Trophoblast cell (in vitro differentiated cells and primary cell): ENCODE measurements around the gene TRIM69.

Source experiments
- DNase-seq, 2 donors: peaks; one replicate each; pipeline ENCODE4 v3.0.0-alpha.2; 2016
- H2AFZ ChIP-seq: 2 replicates; pipeline ENCODE4 v1.6.1; 2013; ENCODE audit warnings: low read length, moderate library complexity, mild to moderate bottlenecking; ENCODE audit not compliant: insufficient read depth, poor library complexity
- H2AK5ac ChIP-seq: 2 replicates; pipeline ENCODE4 v1.6.1; 2013; ENCODE audit warnings: mild to moderate bottlenecking, low read length
- H2BK120ac ChIP-seq: 2 replicates; pipeline ENCODE4 v1.6.1; 2013; ENCODE audit warnings: low read length, mild to moderate bottlenecking, moderate library complexity; ENCODE audit not compliant: insufficient read depth, poor library complexity
- H2BK12ac ChIP-seq: 2 replicates; pipeline ENCODE4 v1.6.1; 2013; ENCODE audit warnings: mild to moderate bottlenecking, low read length, moderate library complexity
- H2BK5ac ChIP-seq: 2 replicates; pipeline ENCODE4 v1.6.1; 2013; ENCODE audit warnings: low read length, low read depth, moderate library complexity, mild to moderate bottlenecking; ENCODE audit not compliant: poor library complexity
- H3K14ac ChIP-seq: 2 replicates; pipeline ENCODE4 v1.6.1; 2013; ENCODE audit warnings: mild to moderate bottlenecking, low read length
- H3K18ac ChIP-seq: 2 replicates; pipeline ENCODE4 v1.6.1; 2013; ENCODE audit warnings: mild to moderate bottlenecking, low read length
- H3K23ac ChIP-seq: 2 replicates; pipeline ENCODE4 v1.6.1; 2013; ENCODE audit warnings: low read length
- H3K27ac ChIP-seq: 2 replicates; pipeline ENCODE4 v1.5.1; 2013; ENCODE audit warnings: low read depth, mild to moderate bottlenecking, inconsistent platforms, low read length, moderate library complexity
- H3K27me3 ChIP-seq: 2 replicates; pipeline ENCODE4 v1.6.1; 2013; ENCODE audit warnings: inconsistent platforms, mild to moderate bottlenecking, low read length, moderate library complexity; ENCODE audit not compliant: insufficient read depth
- H3K36me3 ChIP-seq, 2 experiments: 1 replicate in 1 of 2; 2 replicates in 1 of 2; pipeline ENCODE4 v1.6.1; 2013; ENCODE audit warnings: low read length in 2 of 2, mild to moderate bottlenecking in 2 of 2, moderate library complexity in 1 of 2; ENCODE audit not compliant: insufficient read depth in 2 of 2, control insufficient read depth in 1 of 2
- H3K4ac ChIP-seq: 2 replicates; pipeline ENCODE4 v1.6.1; 2013; ENCODE audit warnings: low read depth, mild to moderate bottlenecking, low read length, moderate library complexity
- H3K4me1 ChIP-seq, 2 experiments: 1 replicate in 1 of 2; 2 replicates in 1 of 2; pipeline ENCODE4 v1.6.1; 2013; ENCODE audit warnings: low read length in 2 of 2, mild to moderate bottlenecking in 2 of 2, moderate library complexity in 1 of 2; ENCODE audit not compliant: insufficient read depth in 2 of 2, control insufficient read depth in 1 of 2
- H3K4me2 ChIP-seq: 2 replicates; pipeline ENCODE4 v1.6.1; 2013; ENCODE audit warnings: inconsistent platforms, mild to moderate bottlenecking, low read length, moderate library complexity
- H3K4me3 ChIP-seq: 2 replicates; pipeline ENCODE4 v1.5.1; 2013; ENCODE audit warnings: mild to moderate bottlenecking, low read depth, low read length, inconsistent platforms
- H3K79me1 ChIP-seq: one replicate; pipeline ENCODE4 v1.6.1; 2013; ENCODE audit warnings: low read length
- H3K79me2 ChIP-seq: 2 replicates; pipeline ENCODE4 v1.6.1; 2013; ENCODE audit warnings: low read length, mild to moderate bottlenecking; ENCODE audit not compliant: control insufficient read depth, insufficient read depth, poor library complexity
- H3K9ac ChIP-seq: 2 replicates; pipeline ENCODE4 v1.6.1; 2013; ENCODE audit warnings: mild to moderate bottlenecking, low read length
- H3K9me3 ChIP-seq: 2 replicates; pipeline ENCODE4 v1.6.1; 2013; ENCODE audit warnings: low read depth, mild to moderate bottlenecking, control low read depth, inconsistent platforms, low read length; ENCODE audit not compliant: insufficient read depth
- H4K12ac ChIP-seq: 2 replicates; pipeline ENCODE4 v1.6.1; 2013; ENCODE audit warnings: low read depth, mild to moderate bottlenecking, low read length, moderate library complexity
- H4K8ac ChIP-seq: 2 replicates; pipeline ENCODE4 v1.6.1; 2013; ENCODE audit warnings: low read depth, mild to moderate bottlenecking, low read length, moderate library complexity
- H4K91ac ChIP-seq: one replicate; pipeline ENCODE4 v1.6.1; 2013; ENCODE audit warnings: low read depth, mild to moderate bottlenecking, low read length, moderate library complexity
- WGBS: extraction: QIAGEN DNeasy Blood & Tissue Kit; methylation state at CpG from one replicate; pipeline ENCODE4 v1.1.7; 2013; ENCODE audit warnings: missing lambda C conversion rate; ENCODE audit not compliant: insufficient read length, insufficient coverage; ENCODE audit errors: extremely low coverage; 5-methylcytosine and 5-hydroxymethylcytosine counted together

The TRIM69 gene

DNA sequence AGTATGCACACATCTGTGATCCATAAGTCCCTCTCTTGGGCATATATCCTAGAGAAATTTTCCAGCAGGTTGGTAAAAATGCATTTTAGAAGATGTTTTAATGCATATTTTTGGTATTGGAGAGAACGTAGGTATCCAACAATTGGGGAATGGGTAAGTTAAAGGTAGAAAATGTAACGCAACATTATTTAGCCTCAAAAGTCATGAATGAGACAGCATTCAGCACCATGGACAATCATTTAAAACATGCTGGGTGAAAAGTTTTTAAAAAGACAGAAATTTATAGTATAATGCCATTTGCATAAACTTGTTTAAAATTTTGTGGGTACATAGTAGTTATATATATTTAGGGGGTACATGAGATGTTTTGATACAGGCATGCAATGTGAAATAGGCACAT is 43.4 kb downstream of the TRIM69 start:
- Histone ChIP-seq H4K91ac (no peak overlapping the region), H3K79me2 (no peaks in the 10 kb centered on the region), H3K23ac (no peak overlapping the region), H2BK12ac (no peak overlapping the region), H2AFZ (no peak overlapping the region), H3K4ac (no peak overlapping the region), H2BK120ac (no peak overlapping the region), H3K9ac (no peak overlapping the region), H3K36me3 (no peaks in the 10 kb centered on the region), H3K9me3 (no peaks in the 10 kb centered on the region), H2AK5ac (no peak overlapping the region), H3K4me3 (no peak overlapping the region), H4K8ac (no peak overlapping the region), H3K27me3 (no peaks in the 10 kb centered on the region), H2BK5ac (no peak overlapping the region), H3K18ac (no peak overlapping the region), H3K27ac (no peak overlapping the region), H3K4me2 (no peak overlapping the region), H4K12ac (no peak overlapping the region), H3K79me1 (no peaks in the 10 kb centered on the region), H3K4me1 (peaks cover 2 to 3% of the 10 kb centered on the region in 2 experiments), H3K14ac (no peak overlapping the region)
- no peak for DNase-seq
- no CpG with 5 or more reads among the region's 2 CpGs for WGBS

DNA sequence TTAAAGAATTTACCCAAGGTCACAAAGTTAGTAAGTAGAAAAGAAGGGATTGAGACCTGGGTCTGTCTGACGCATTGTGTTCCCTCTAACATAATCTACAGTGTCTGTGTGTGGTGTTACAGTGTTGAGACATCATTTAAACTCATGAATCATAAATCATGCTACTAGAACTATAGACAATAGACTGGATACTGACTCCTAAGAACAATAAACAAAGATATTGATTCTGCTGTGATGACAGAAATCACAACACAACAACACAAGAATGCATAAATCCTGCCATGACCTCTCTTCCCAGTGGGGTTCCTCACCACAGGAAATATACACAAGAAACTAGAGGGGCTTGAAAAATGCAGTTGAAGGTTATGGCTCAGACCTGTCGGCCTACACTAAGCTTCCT is 44.3 kb downstream of the TRIM69 start:
- no peak overlapping the region for H2BK12ac ChIP-seq
- H3K23ac ChIP-seq, result no peak overlapping the region
- H3K79me2 ChIP-seq, result no peaks in the 10 kb centered on the region
- H3K79me1 ChIP-seq, result no peaks in the 10 kb centered on the region
- H3K27ac ChIP-seq, result no peak overlapping the region
- H2BK5ac ChIP-seq, result no peak overlapping the region
- no peak overlapping the region for H2AFZ ChIP-seq
- H3K4me1 ChIP-seq, result peaks cover 2 to 3% of the 10 kb centered on the region in 2 experiments
- H3K9ac ChIP-seq, result no peak overlapping the region
- H4K8ac ChIP-seq, result no peak overlapping the region
- H2AK5ac ChIP-seq, result no peak overlapping the region
- no peak overlapping the region for H3K4me2 ChIP-seq
- no peak overlapping the region for H4K12ac ChIP-seq
- H3K4ac ChIP-seq, result no peak overlapping the region
- H3K27me3 ChIP-seq, result no peaks in the 10 kb centered on the region
- H3K36me3 ChIP-seq, result no peaks in the 10 kb centered on the region
- no CpG with 5 or more reads among the region's 2 CpGs for WGBS
- H2BK120ac ChIP-seq, result no peak overlapping the region
- DNase-seq, result no peak
- no peak overlapping the region for H3K18ac ChIP-seq
- H3K9me3 ChIP-seq, result no peaks in the 10 kb centered on the region
- H4K91ac ChIP-seq, result no peak overlapping the region
- H3K14ac ChIP-seq, result no peak overlapping the region
- H3K4me3 ChIP-seq, result no peak overlapping the region

DNA sequence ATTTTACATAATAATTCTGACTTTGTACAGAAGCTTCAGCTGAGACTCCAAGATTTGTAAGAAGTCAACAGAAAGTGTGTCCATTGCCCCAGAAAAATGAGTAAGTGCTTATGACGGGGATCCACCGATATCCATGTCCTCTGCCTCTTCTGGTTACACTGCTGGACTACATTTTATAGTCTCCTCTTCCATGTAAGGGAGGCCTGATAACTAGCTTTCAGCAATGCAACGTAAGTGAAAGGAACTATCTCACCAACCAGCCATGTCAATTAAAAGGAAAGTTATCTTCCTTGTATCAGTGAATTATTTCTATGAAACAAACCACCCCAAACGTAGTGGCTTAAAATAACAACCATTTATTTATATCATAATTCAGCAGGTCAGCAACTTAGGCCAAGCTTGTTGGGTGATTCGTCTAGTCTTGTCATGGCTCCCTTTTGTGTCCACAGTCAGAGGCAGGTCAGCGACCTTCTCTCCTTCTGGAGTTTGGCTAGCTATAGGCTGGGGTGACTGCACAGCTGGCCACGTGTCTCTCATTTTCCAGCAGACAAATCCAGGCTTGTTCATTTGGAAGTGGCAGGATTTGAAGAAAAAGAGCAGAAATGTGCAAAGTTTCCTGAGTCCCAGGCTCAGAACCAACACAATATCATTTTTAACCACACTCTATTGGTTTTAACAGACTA is 44.9 kb downstream of the TRIM69 start:
- Histone ChIP-seq H3K14ac (no peak overlapping the region), H3K4me2 (no peak overlapping the region), H3K9me3 (no peaks in the 10 kb centered on the region), H3K23ac (no peak overlapping the region), H2BK5ac (no peak overlapping the region), H3K36me3 (no peaks in the 10 kb centered on the region), H4K91ac (no peak overlapping the region), H3K79me1 (no peaks in the 10 kb centered on the region), H2AK5ac (no peak overlapping the region), H3K4ac (no peak overlapping the region), H3K27me3 (no peaks in the 10 kb centered on the region), H3K9ac (no peak overlapping the region), H4K8ac (no peak overlapping the region), H2AFZ (no peak overlapping the region), H3K4me1 (peaks cover 2 to 3% of the 10 kb centered on the region in 2 experiments), H3K79me2 (no peaks in the 10 kb centered on the region), H3K4me3 (no peak overlapping the region), H2BK12ac (no peak overlapping the region), H4K12ac (no peak overlapping the region), H2BK120ac (no peak overlapping the region), H3K18ac (no peak overlapping the region), H3K27ac (no peak overlapping the region)
- no CpG with 5 or more reads among the region's 7 CpGs for whole genome bisulfite sequencing
- DNase-seq, result no peak

DNA sequence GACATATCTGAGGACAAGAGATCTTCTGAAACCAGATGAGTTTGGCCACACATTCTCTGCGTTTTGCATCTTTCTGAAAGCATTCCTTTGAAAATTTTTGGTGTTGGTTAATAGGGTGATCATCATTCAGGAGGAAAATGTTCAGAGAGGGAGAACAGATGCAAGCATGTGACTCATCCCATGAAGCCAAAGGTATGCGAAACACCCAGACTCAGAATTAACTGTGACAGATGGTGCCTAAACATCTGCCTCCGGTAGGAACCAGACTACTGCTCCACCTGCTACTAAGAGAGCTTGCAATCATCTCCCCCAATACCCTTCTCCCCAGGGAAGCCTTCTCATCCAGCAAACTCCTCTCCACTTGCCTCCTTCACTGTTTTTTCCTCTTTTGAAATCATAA is 46.2 kb downstream of the TRIM69 start:
- H3K27me3 ChIP-seq, result no peaks in the 10 kb centered on the region
- no peaks in the 10 kb centered on the region for H3K9me3 ChIP-seq
- no peak overlapping the region for H3K4me2 ChIP-seq
- no peak overlapping the region for H2BK120ac ChIP-seq
- H3K79me1 ChIP-seq, result no peaks in the 10 kb centered on the region
- H3K9ac ChIP-seq, result no peak overlapping the region
- no peak overlapping the region for H4K91ac ChIP-seq
- H4K8ac ChIP-seq, result no peak overlapping the region
- no peak overlapping the region for H3K23ac ChIP-seq
- H3K36me3 ChIP-seq, result no peaks in the 10 kb centered on the region
- no peak overlapping the region for H2BK5ac ChIP-seq
- WGBS, result no CpG with 5 or more reads among the region's 3 CpGs
- no peak overlapping the region for H3K4ac ChIP-seq
- peaks cover 2 to 3% of the 10 kb centered on the region in 2 experiments for H3K4me1 ChIP-seq
- peak; percentile 11 to 67 for DNase-seq
- no peaks in the 10 kb centered on the region for H3K79me2 ChIP-seq
- no peak overlapping the region for H3K18ac ChIP-seq
- H3K14ac ChIP-seq, result no peak overlapping the region
- H3K27ac ChIP-seq, result no peak overlapping the region
- H2AK5ac ChIP-seq, result no peak overlapping the region
- no peak overlapping the region for H3K4me3 ChIP-seq
- no peak overlapping the region for H4K12ac ChIP-seq
- no peak overlapping the region for H2BK12ac ChIP-seq
- H2AFZ ChIP-seq, result no peak overlapping the region
